ENCODE measurements around the gene PLA2G4E.

GRCh38 chr15:41972253-41973242 lies 48.3 kb downstream of the PLA2G4E start, which contains the start of gene EHD4:
- TF ChIP-seq, protein P1, sequence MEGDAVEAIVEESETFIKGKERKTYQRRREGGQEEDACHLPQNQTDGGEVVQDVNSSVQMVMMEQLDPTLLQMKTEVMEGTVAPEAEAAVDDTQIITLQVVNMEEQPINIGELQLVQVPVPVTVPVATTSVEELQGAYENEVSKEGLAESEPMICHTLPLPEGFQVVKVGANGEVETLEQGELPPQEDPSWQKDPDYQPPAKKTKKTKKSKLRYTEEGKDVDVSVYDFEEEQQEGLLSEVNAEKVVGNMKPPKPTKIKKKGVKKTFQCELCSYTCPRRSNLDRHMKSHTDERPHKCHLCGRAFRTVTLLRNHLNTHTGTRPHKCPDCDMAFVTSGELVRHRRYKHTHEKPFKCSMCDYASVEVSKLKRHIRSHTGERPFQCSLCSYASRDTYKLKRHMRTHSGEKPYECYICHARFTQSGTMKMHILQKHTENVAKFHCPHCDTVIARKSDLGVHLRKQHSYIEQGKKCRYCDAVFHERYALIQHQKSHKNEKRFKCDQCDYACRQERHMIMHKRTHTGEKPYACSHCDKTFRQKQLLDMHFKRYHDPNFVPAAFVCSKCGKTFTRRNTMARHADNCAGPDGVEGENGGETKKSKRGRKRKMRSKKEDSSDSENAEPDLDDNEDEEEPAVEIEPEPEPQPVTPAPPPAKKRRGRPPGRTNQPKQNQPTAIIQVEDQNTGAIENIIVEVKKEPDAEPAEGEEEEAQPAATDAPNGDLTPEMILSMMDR (conservative IDR thresholded peaks at IDR 0.05 in 1 of 2, IDR thresholded peaks at IDR 0.05 in 1 of 2; ENCODE audit: low read depth in 1 of 2, low read length in 2 of 2): peak; percentile 24 to 27
- TF ChIP-seq EZH2 (IDR thresholded peaks at IDR 0.05; ENCODE audit: low read length, missing control alignments): no peak

Measured in fibroblast of lung (primary cell).